ENCODE measurements around the gene FHL2.

The FHL2 gene

GRCh38 chr2:105421053-105421452 is 22.2 kb upstream of the FHL2 start:
- DNase-seq, result no peak

DNA sequence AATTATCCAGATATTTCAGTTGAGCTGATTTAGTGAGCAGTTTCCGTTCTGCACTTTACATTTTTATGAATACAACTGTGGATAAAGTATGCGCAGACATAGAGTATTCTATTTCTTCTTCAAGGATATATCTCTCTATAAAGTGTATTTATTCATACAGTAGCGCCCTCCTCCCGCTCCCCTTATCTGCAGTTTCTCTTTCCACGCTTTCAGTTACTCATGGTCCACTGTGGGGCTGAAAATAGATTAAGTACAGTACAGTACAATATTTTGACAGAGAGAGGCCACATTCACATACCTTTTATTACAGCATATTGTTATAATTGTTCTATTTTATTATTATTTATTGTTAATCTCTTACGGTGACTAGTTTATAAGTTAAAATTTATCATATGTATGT is 19.7 kb upstream of the FHL2 start:
- DNase-seq, result no peak

DNA sequence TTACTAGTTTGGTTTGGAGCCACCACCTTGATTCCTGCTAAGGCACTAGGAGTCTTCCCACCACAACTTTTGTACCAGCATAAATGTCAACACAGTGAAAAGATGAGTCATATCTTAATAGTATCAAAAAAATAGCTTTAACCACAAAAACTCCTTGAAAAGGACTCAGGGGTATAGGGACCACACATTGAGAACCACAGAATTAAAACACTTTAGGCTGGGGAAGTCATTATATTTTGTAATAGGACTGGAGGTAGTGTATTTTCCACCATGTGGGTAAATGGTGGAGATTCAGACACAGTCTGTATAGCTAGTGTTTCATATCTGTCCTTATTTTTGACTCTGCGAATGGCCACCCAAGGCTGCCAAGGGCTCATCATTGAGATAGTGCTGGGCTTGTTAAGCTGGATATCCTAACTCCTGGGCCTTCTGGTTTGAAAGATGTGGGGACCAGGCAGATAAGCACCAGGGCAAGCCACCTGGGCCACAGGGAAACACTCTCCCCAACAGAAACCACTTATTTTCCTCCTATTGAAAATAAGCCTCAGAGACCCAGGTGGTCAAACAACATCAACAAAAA is 19.1 kb upstream of the FHL2 start:
- DNase-seq, result peak; percentile 48

DNA sequence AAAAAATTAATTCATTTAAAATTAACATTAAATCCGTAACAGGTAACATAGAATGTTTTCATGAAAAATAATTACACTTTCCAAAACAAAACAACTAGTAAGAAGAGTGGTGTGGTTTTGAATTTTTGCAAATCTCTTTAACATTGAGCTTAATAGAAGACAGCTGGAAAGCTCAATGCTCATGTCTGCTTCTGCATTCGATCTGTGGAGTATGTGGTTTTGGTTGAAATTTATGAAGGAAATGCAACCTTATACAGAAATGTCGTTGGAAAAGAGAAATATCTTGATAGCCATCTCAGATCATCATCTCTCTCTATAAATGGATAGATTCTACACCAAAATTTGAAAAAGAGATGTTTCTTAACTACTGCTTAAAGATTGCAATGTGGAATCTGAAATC is 17.3 kb upstream of the FHL2 start:
- DNase-seq, result no peak

- no peak for DNase-seq
These were observed 16.2 kb upstream of the FHL2 start for GRCh38 chr2:105415007-105415406.

DNA sequence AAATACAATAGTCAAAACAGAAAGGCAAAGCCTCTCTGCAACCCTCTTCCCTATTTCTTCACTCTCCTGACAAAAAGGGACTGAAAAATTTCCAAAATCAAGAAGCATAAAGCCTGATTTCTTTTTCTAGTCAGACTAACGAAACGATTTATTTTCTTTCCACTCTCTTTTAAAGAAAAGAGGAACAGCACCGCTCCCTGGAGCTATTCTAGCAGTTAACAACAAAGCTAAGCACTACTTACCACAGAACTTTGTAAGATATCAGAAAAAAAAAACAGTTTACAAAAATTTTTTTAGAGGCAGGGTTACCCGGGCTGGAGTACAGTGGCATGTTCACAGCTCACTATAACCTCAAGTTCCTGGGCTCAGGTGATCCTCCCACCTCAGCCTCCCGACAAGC is 14.4 kb upstream of the FHL2 start:
- DNase-seq, result no peak

- no peak for DNase-seq
These were observed 13.7 kb upstream of the FHL2 start for GRCh38 chr2:105412584-105412983.

DNA sequence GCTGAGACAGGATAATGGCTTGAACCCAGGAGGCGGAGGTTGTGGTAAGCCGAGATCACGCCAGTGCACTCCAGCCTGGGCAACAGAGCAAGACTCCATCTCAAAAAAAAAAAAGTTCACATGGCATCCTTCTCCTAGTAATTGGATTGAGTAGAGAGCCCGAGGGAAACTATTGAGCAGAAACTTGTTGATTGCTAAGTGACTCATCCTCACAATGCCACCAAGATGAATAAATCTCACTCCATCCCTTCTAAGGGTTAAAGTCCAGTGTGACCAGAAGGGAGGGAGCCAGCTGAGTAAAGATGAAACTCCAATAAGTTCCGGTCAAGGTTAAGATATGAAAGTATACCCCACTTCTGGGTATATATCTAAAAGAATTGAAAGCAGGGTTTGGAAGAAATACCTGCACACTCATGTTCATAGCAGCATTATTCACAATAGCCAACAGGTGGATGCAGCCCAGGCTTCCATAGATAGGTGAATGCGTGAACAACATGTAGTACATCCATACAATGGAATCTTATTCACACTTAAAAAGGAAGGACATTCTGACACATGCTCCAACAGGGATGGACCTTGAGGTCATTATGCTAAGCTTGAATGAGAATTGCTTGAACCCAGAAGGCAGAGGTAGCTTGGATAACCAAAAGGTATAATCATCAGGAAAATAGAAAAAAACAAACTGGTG is 13.0 kb upstream of the FHL2 start:
- DNase-seq, result no peak

DNA sequence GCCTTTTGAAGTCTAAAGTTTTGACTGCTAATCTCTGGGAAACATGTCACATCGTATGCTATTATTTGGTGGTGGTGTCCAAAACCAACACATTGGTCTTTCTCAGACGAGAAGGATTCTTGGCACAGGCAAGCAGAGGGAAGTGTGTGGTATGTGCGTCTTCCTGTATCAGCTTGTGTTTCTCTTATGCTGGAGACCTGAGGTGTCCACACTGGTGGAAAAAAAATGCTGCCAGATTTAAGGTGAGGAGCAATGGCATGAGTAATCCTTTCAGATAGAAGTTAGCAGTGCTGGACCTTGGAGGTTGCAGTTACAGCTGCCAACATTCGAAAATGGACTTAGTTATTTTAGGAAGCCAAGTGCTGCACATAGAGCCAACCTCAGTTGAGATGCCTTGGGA is 11.7 kb upstream of the FHL2 start:
- DNase-seq, result no peak

- peak; percentile 77 for DNase-seq
These were observed 10.9 kb upstream of the FHL2 start for GRCh38 chr2:105409717-105410116.

DNA sequence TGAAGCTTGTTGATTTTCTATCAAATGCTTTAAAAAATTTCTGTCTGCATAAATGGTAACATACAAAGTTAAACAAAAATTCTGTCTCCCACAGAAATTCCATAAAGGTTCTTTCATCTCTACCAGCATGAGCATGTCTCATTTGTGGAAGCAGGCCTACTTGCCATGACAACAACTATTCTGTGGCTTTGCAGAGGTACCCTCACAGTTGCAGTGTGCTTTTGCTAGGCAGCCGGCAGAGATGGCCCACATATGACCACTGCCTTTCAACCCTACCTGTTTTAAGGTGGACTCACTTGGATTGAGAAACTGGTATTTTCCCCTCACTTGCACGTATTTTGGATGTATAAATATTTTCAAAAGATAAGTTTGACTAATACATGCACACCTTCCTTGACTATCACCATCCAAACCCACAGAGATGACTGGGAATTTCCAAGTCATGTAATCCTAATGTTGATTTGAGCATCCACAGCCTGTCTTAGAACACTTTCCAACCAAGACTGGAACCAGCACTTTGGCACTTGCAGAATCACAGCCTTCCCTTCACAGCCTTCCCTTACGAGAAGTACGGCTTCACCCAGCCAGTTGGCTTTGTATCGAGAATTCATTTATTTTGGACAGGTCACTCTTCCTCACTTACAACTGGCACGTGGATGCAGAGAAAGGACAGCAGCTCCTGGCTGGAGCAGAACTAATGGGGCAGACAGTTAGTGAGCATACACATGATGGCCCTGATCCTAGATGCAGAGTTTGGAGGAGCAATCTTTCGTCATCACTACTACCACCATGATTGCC is 9.3 kb upstream of the FHL2 start:
- DNase-seq, result no peak

GRCh38 chr2:105406221-105406620 is 7.4 kb upstream of the FHL2 start:
- DNase-seq, result peak; percentile 90

DNA sequence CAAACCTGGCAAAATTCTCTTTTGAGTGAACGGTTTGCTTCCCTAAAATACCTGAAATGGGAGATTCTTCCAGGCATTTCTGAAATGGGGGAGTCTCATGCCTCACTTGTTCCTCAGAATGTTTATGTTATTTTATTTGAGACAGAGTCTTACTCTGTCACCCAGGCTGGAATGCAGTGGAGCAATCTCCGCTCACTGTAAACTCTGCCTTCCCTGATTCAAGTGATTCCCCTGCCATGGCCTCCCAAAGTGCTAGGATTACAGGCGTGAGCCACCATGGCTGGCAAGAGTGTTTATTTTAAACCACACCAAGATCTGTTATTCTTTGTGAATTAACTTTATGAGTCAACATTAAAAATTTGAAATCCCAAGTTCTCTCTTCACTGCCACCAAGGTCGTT is 6.4 kb upstream of the FHL2 start:
- peak; percentile 83 for DNase-seq

- no peak for DNase-seq
These were observed 5.9 kb upstream of the FHL2 start for GRCh38 chr2:105404736-105405135.

GRCh38 chr2:105403783-105404698 is 5.2 kb upstream of the FHL2 start:
- peak; percentile 98 for DNase-seq

DNA sequence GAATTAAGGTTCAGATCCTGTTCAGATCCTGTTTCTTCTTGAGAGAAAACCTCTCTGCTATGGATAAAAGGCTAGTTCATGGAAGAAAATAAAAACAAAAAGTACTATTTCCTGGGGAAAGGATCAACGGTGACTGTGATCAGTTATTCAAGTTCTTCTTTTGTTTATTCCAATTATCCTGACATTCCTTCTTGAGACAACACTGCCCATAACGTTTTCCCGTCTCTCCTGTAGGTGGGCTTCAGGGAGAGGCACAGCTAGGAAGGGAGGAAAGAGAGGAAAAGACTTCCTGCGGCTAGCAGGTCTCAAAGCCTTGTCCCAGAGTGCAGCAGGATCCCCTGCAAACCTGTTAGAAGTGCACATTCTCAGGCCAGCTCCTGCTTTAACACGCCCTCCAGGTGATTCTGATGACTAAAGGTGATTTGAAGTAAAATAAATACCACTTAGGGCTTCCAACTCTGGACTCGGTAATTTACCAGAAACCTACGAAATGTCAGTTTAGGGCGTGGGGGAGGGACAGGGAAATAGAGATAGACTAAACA is 4.5 kb upstream of the FHL2 start:
- no peak for DNase-seq

DNA sequence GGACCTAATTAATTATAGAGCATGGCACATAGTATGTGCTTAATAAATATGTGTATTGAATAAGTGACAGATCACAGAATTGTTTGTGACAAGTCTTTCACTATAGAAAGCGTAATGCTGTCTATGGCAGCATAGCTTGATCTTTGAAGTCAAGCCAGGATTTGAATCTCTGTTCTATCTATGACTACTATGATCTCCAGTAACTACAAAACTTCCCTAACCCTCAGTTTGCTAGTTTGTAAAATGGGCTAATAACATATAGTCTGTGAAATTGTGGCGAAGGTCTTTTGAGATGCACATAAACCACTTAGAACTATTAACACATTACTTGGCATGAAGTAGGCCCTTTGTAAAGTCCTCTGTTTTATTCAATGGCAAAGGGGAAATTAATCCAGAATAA is 4.0 kb upstream of the FHL2 start:
- DNase-seq, result no peak

DNA sequence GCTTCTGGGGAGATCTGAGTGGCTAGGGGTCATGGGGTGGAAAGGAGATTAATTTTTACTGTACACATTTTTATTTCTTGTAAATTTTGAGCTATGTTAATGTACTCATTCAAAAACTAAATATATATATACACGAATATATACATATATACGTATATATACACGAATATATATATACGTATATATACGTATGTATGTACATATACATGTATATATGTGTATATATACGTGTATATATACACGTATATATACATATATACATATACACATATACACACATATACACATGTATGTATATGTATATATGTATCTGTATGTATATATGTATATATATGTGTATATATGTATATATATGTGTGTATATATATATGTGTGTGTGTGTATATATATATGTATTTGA is 3.0 kb upstream of the FHL2 start:
- DNase-seq, result no peak

DNA sequence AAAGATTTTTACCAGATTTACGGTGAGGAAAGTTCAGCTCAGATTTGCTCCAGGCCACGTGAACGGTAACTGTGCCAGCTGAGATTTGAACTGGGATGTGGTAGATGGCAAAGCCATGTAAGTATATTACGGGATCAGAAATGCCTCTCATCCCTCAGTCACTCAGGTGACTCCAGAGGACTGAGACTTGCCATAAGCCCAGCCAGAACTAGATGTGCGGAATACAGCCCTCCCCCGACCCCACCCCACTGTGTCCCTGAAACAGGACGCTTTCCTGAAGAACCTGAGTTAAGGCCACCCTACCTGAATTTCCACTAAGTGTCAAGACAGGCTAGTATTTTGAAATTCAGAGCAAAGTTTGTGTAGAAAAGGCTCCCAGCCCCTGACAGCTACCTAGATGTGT is 1.3 kb upstream of the FHL2 start:
- no peak for DNase-seq

DNA sequence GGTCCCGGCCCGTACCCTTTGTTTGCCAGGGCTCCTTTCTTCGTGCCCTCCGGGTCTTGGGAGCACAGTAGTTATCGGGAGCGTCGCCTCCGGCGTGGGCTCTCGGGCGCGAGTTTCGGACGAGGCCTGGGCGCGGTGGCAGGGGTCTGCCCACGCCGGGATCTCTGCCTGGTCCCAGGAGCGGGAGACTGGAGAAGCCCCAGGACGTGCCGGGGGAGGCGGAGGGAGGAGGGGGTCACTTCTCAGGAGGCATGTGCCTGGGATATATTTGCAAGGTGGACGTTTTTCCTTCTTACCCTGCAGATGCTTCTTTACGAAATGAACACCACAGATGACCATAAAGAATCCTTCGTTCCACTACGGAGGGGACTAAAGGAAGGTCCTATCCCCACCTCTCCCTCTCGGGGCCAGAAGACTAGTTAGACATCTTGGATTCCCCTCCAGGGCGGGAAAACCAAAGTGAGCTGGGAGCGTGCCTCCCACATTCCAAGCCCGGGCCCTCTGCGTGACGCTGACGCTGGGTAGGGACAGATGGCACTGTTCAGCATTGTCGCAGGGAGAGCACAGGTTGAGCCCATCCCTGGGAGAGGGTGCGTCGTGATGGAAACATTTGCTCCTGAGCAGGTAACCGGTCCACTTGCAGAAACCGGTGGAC is 483 bp upstream of the FHL2 start:
- no peak for DNase-seq

DNA sequence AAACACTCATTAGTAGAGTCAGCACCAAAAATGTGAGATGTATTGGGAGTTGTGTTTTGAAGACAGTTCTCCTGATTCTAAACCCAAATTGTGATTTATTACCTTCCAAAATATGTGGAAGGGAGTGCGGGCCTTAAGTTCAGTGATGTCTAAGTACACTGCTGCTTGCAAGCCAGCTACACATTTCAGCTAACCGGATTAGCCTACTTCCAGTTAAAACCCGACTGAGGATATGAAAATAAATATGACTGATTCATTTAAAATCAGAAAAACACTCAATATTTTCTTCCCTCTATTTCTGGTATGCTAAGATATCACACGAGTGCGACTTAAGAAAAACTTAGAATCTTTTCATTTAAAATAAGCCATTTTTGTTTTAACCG is 907 bp downstream of the FHL2 start:
- DNase-seq, result no peak

GRCh38 chr2:105397025-105397722 is 1.7 kb downstream of the FHL2 start:
- peak; percentile 70 for DNase-seq
